Stimulated activated CD4-positive, alpha-beta T cell treated with anti-CD3 and anti-CD28 coated beads, Interleukin-12 subunit alpha, Interleukin-12 subunit beta, amount 100 ng/mL, for 24 hours (primary cell): Measurements from ENCODE around the gene KCNA10.

Source experiments
- DNase-seq, 2 experiments: peaks; one replicate each; pipeline ENCODE4 v3.0.0-alpha.2; 2020; ENCODE audit warnings: low read depth in 2 of 2

Gene KCNA10

DNA sequence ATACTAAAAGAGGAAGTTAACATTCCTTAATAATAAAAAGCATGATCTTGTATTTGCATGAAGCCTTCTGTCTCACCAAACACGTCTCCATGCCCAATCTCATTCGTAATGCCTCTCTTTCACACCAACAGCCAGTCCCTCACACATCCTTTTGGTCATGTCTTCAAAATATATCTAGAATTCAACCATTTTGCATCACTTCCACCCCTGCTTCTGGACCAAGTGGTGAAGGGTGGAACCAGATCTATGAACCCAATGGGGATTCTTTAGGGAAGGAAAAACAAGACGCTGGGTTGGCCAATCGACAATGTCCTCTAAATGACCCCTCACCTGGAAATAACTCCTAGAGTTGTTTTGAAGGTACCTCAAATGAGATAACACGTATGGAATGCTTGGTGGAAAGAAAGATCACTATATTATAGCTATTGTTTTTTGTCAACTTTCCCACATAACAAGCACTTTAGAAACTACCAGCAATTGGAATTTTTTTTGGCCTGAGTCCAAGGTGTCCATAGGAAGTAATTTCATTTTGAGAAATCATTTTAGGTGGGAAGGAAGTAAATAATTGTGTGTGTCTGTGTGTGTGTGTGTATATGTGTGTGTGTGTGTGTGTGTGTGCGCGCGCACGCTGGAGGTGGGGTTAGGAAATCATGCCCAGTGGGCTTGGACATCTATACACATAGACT is at the start of gene KCNA10:
Gene KCNA10 (minus strand): TSS at position 51 of the 686 bp plus-strand sequence. CDS start 388 bp downstream, outside the sequence.
- no peak for DNase-seq

DNA sequence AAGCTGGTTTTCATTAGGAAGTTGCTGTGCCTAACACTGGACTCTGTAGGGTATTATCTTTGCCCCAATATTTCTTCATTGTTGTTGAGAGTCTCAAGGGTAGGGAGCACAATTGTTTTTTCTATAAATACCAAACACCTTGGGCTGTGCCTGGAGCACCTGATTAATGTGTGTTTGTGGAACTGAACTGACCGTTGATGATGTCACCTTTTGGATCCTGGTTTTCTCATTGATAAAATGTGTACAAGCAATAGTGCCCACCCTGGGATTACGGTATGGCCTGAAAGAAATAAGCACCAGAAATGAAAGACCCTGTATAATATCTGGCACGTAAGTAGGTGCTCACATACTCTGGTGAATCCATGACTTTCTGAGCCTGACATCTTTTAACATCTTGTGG is 47.9 kb upstream of the KCNA10 start:
- no peak for DNase-seq

GRCh38 chr1:110565565-110565964 is 46.6 kb upstream of the KCNA10 start:
- no peak for DNase-seq

DNA sequence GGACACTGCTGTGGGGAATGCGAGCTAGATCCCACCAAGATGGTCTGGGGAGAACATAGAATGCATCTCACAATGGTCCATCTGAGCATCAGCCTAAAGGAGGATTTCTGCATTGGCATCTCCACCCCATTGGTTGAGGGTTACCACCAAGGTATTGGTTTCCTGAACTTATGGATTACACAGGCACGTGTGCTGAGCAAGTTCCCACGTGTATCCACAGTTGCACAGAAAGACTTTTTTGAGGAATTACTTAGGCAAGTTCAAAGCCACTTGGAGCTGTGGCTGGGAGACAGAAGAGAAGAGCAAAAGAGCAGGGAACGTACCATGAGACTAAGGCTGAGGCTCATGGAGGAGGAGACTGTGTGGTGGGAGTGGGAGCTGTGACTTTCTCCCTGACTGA is 44.1 kb upstream of the KCNA10 start:
- DNase-seq: no peak

GRCh38 chr1:110561596-110561995 is 42.6 kb upstream of the KCNA10 start:
- DNase-seq: no peak

GRCh38 chr1:110559157-110559556 is 40.2 kb upstream of the KCNA10 start:
- no peak for DNase-seq

GRCh38 chr1:110557481-110557880 is 38.5 kb upstream of the KCNA10 start:
- DNase-seq: no peak

- DNase-seq: no peak
These were observed 37.5 kb upstream of the KCNA10 start for GRCh38 chr1:110556471-110556807.

DNA sequence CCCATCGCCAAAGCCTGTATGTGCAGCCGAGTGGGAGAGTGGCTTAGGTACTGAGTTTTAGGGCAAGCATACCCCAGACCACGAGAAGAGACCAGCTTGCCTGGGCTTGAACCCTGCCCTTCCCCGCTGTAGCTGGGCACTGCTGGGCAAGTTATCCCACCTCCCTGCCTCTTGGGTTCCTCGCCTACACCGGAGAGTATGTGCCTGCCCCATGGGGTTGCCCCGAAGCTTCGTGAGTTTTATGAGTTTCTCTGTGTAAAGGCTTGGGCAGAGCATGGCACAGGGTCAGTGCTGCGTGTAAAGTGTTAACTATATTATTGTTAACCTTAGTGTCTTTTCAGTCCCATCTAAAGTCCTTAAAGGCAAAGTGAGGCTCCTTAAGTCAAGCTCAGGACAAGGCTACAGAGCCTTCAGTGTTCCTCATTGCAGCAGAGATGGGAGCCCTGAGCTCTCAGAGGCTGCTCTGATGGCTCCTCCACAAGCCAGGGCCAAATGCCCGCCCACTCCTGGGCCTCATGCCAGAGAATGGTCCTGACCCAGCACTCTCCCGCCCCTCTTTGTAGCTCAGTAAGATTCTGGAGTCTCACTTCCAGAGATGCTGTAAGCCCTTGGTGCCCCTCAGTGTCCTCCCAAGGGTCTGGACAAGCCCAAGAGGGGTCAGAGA is 37.0 kb upstream of the KCNA10 start:
- DNase-seq: no peak

- peak; percentile 16 to 53 for DNase-seq
These were observed 36.2 kb upstream of the KCNA10 start for GRCh38 chr1:110554871-110555801.

DNA sequence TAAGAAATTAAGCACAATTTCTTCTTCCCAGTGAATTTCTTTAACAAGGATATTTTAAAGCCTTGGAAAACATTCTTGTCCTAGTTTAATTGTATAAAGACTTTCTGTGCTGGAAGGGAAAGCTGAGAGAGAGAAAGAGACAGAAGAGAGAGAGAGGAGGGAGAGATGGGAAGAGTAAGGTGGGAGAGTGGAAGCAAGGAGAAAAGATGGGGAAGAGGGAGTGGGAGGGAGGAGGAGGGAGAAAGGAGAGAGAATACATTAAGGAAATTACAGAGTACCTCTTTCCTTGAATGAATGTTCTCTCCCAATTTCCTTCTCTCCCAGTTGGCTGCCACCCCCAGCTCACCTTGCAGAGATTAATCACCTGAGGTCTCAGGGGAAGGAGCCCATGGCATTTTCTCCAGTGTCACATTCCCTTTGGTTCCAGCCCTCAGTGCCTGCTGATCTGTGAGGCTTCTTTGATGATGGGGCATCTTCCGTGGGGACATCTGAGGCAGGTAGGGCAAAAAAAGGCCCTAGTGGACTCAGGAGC is 32.4 kb upstream of the KCNA10 start:
- DNase-seq: no peak

GRCh38 chr1:110549831-110550230 is 30.9 kb upstream of the KCNA10 start:
- DNase-seq: no peak

- no peak for DNase-seq
These were observed 29.4 kb upstream of the KCNA10 start for GRCh38 chr1:110548381-110548780.

DNA sequence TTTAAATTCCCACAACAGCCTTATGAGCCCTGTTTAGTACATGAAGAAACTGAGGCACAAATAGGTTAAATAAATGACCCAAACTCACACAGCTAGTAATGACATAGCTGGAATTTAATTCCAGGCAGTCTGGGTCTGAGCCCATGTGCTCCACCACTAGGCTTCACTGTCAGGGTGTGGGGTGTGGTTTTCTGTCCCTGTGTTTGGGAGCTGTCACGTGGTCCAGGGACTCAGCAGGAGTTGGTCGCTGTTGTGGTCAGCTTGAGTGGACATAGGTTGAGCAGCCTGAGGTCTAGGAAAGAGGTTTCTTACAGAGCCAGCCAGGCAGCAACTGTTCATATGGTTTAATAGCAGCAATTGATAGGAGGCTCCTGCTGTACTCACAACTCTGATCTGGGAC is 28.0 kb upstream of the KCNA10 start:
- no peak for DNase-seq

DNA sequence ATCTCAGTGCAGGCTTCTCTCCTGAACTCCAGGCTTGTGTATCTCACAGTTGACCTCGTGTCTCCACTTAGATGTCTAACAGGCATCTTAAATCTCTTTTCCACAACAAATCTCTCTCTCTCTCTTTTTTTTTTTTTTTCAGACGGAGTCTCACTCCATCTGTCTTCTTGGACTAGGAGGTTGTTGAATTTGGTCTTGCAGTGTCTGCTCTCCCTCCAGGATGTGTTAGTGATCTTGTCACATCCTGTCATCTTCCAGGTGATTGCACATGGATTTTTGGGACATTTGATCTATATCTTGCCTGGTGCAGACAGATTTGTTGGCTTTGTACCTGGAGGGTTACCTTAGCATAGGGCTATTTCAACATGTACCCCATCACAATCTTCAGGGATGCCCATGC is 26.5 kb upstream of the KCNA10 start:
- DNase-seq: no peak

GRCh38 chr1:110544753-110545152 is 25.8 kb upstream of the KCNA10 start:
- no peak for DNase-seq

- no peak for DNase-seq
These were observed 23.8 kb upstream of the KCNA10 start for GRCh38 chr1:110542725-110543124.

DNA sequence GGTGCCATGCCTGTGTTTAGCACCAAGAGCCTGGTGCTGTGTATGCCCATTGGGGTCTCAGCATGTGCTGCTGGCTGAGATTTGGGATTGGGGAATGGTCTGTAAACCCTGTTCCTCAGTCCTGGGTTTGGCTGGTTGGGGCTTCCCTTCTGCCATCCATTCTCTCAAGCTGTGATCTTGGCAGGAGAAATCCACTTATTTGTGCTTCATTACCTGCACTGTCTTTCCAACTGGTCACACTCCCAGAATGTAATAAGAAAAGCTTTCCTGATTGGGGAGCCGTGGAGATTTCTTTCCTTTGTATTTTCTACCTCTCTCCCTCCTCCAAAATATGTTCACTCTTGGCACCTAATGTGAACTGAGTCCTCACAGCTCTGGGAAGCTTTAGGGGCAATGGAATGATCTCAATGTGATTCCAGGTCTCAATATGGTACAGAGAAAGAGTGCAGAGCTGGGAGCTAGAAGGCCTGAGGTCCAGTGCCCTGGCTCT is 23.0 kb upstream of the KCNA10 start:
- DNase-seq: no peak

- no peak for DNase-seq
These were observed 22.1 kb upstream of the KCNA10 start for GRCh38 chr1:110540891-110541685.

- DNase-seq: no peak
These were observed 19.9 kb upstream of the KCNA10 start for GRCh38 chr1:110538921-110539320.

DNA sequence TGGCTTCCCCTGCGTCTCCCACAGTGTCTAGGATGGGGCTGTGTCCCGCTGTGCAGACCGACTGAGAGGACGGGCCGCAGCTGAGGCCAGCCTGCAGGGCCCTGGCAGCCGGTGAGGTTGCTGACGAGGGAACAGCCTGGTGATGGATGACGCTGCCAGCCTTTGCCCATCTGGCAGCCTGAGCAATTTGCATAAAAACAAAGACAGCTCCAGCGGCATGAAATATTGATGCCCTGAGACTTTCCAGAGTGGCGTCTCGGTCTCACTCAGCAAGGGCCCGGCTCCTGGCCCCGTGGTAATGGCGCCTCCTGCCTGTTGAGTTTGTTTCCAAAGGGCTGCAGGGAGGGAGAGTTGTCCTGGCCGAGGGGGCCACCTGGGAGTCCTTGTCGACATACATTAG is 19.1 kb upstream of the KCNA10 start:
- no peak for DNase-seq
